H1 (cell line): ENCODE measurements around the gene EPHA6. TPM values are rescaled to one million over a fixed set of nuclear protein-coding genes. Genes with fewer than 3 reads are reported as not detected.

ENCODE experiments used
- CTCF ChIA-PET: fragments of 300-600 bp; sonication (Branson Sonifier 250); formaldehyde crosslinking; loops from one replicate; lab custom pipeline; 2021; ENCODE audit not compliant: partially characterized antibody; lab: Charles Lee
- POLR2A ChIA-PET: fragments of 300-600 bp; sonication (Branson Sonifier 250); formaldehyde crosslinking; loops from one replicate; lab custom pipeline; 2021; ENCODE audit warnings: inconsistent platforms; ENCODE audit not compliant: partially characterized antibody; lab: Charles Lee
- DNase-seq, 2 experiments: peaks; one replicate each; pipeline versions ENCODE4 v3.0.0 to v3.0.0-alpha.2; 2010 to 2022; ENCODE audit warnings: low spot score in 2 of 2, low read depth in 1 of 2, mixed read lengths in 1 of 2
- FAIRE-seq: peaks from 2 replicates; lab custom pipeline; 2011; peaks lifted over from hg19 to GRCh38; lab: Jason Lieb, UNC
- H2AFZ ChIP-seq: 2 replicates; pipeline ENCODE4 v1.8.1; 2012; ENCODE audit warnings: low read length, inconsistent platforms
- H2AK5ac ChIP-seq: 2 replicates; pipeline ENCODE4 v1.6.1; 2013; ENCODE audit warnings: low read depth, low read length
- H2BK120ac ChIP-seq: replicated peaks from 2 replicates; pipeline ENCODE3; 2013; ENCODE audit warnings: low read depth, low read length, inconsistent platforms
- H2BK12ac ChIP-seq: 2 replicates; pipeline ENCODE4 v1.6.1; 2013; ENCODE audit warnings: low read depth, low read length
- H2BK15ac ChIP-seq: 2 replicates; pipeline ENCODE4 v1.6.1; 2013; ENCODE audit warnings: low read length
- H2BK20ac ChIP-seq: 2 replicates; pipeline ENCODE4 v1.6.1; 2013; ENCODE audit warnings: low read length
- H2BK5ac ChIP-seq: 2 replicates; pipeline ENCODE4 v1.6.1; 2013; ENCODE audit warnings: low read depth, low read length
- H3K14ac ChIP-seq: 2 replicates; pipeline ENCODE4 v1.6.1; 2013; ENCODE audit warnings: inconsistent platforms; ENCODE audit not compliant: insufficient read length
- H3K18ac ChIP-seq: 2 replicates; pipeline ENCODE4 v1.6.1; 2013; ENCODE audit warnings: low read length; ENCODE audit errors: extremely low read depth
- H3K23ac ChIP-seq: 2 replicates; pipeline ENCODE4 v1.6.1; 2013; ENCODE audit warnings: inconsistent platforms; ENCODE audit not compliant: insufficient read length
- H3K23me2 ChIP-seq: 2 replicates; pipeline ENCODE4 v1.6.1; 2013; ENCODE audit warnings: low read depth, low read length
- H3K27ac ChIP-seq: 2 replicates; pipeline ENCODE4 v1.6.1; 2011; ENCODE audit warnings: low read depth, low read length, inconsistent platforms
- H3K27me3 ChIP-seq, 4 experiments: replicated peaks in 1 of 4; 1 replicate in 1 of 4; 2 replicates in 3 of 4; pipeline versions ENCODE4 v1.6.1 to v1.8.1; 2011 to 2013; ENCODE audit warnings: low read length in 3 of 4, mild to moderate bottlenecking in 3 of 4, inconsistent platforms in 2 of 4, mixed read lengths in 2 of 4, moderate library complexity in 1 of 4; ENCODE audit not compliant: control insufficient read depth in 3 of 4, insufficient read depth in 3 of 4; ENCODE audit errors: extremely low read depth in 1 of 4
- H3K36me3 ChIP-seq, 4 experiments: 2 replicates each; pipeline versions ENCODE4 v1.6.1 to v1.8.1; 2011 to 2013; ENCODE audit warnings: mild to moderate bottlenecking in 4 of 4, low read length in 3 of 4, moderate library complexity in 2 of 4, control low read depth in 1 of 4, inconsistent platforms in 1 of 4; ENCODE audit not compliant: insufficient read depth in 4 of 4, control insufficient read depth in 2 of 4
- H3K4ac ChIP-seq: replicated peaks from 2 replicates; pipeline ENCODE3; 2013; ENCODE audit warnings: low read length, low read depth, mixed read lengths, inconsistent platforms; ENCODE audit not compliant: insufficient read length
- H3K4me1 ChIP-seq, 4 experiments: replicated peaks in 1 of 4; 1 replicate in 1 of 4; 2 replicates in 3 of 4; pipeline versions ENCODE4 v1.6.1 to v1.8.1; 2011 to 2013; ENCODE audit warnings: low read length in 3 of 4, inconsistent platforms in 2 of 4, mixed read lengths in 1 of 4; ENCODE audit not compliant: insufficient read depth in 4 of 4, control insufficient read depth in 3 of 4
- H3K4me2 ChIP-seq, 2 experiments: 2 replicates each; pipeline versions ENCODE4 v1.6.1 to v1.8.1; 2011 to 2013; ENCODE audit warnings: low read depth in 2 of 2, low read length in 2 of 2, control low read depth in 1 of 2, inconsistent platforms in 1 of 2, mild to moderate bottlenecking in 1 of 2; ENCODE audit not compliant: insufficient read depth in 1 of 2
- H3K4me3 ChIP-seq, 4 experiments: fragments of 200-600, 300-600 bp in 1 of 4; sonication (generic), shearing (Covaris generic), sonication (Bioruptor Twin) in 1 of 4; 2 replicates each; pipeline versions ENCODE4 v1.5.1 to v1.8.1; 2011 to 2016; ENCODE audit warnings: low read length in 4 of 4, low read depth in 3 of 4, control low read depth in 2 of 4, inconsistent platforms in 2 of 4, mild to moderate bottlenecking in 2 of 4, mixed read lengths in 1 of 4, moderate library complexity in 1 of 4; ENCODE audit not compliant: insufficient read depth in 2 of 4; ENCODE audit errors: extremely low read depth in 1 of 4
- H3K56ac ChIP-seq: replicated peaks from 2 replicates; pipeline ENCODE3; 2013; ENCODE audit warnings: low read depth, mild to moderate bottlenecking, mixed read lengths, low read length, inconsistent platforms; ENCODE audit not compliant: insufficient read length
- H3K79me1 ChIP-seq: 2 replicates; pipeline ENCODE4 v1.6.1; 2013; ENCODE audit warnings: low read depth, low read length, control low read depth
- H3K79me2 ChIP-seq, 2 experiments: 2 replicates each; pipeline versions ENCODE4 v1.6.1 to v1.8.1; 2012 to 2013; ENCODE audit warnings: low read length in 2 of 2, mild to moderate bottlenecking in 2 of 2, inconsistent platforms in 1 of 2; ENCODE audit not compliant: insufficient read depth in 2 of 2, control insufficient read depth in 1 of 2
- H3K9ac ChIP-seq, 4 experiments: replicated peaks in 1 of 4; 1 replicate in 1 of 4; 2 replicates in 3 of 4; pipeline versions ENCODE4 v1.6.1 to v1.8.1; 2011 to 2013; ENCODE audit warnings: low read depth in 3 of 4, low read length in 3 of 4, control low read depth in 2 of 4, mild to moderate bottlenecking in 2 of 4, moderate library complexity in 2 of 4, inconsistent platforms in 1 of 4; ENCODE audit errors: extremely low read depth in 1 of 4
- H3K9me3 ChIP-seq, 2 experiments: 2 replicates each; pipeline versions ENCODE4 v1.6.1 to v1.8.1; 2012 to 2013; ENCODE audit warnings: mild to moderate bottlenecking in 2 of 2, moderate library complexity in 2 of 2, control low read depth in 1 of 2, inconsistent platforms in 1 of 2, low read depth in 1 of 2, low read length in 1 of 2, mixed read lengths in 1 of 2; ENCODE audit not compliant: insufficient read depth in 2 of 2
- H4K20me1 ChIP-seq, 2 experiments: replicated peaks in 1 of 2; 2 replicates each; pipeline versions ENCODE3 to v1.8.1; 2011 to 2013; ENCODE audit warnings: inconsistent platforms in 2 of 2, low read length in 2 of 2, mild to moderate bottlenecking in 1 of 2; ENCODE audit not compliant: insufficient read depth in 2 of 2, control insufficient read depth in 1 of 2
- H4K5ac ChIP-seq: 2 replicates; pipeline ENCODE4 v1.6.1; 2013; ENCODE audit warnings: low read length, low read depth, mixed read lengths, inconsistent platforms; ENCODE audit not compliant: insufficient read length
- H4K8ac ChIP-seq: 2 replicates; pipeline ENCODE4 v1.8.0; 2013; ENCODE audit warnings: mild to moderate bottlenecking, moderate library complexity, low read length, inconsistent platforms; ENCODE audit not compliant: insufficient read depth; ENCODE audit errors: extremely low read depth
- H4K91ac ChIP-seq: replicated peaks from 2 replicates; pipeline ENCODE3; 2013; ENCODE audit warnings: low read length, mixed read lengths, inconsistent platforms; ENCODE audit not compliant: insufficient read length
- CBX5 ChIP-seq: fragments of 300-800, 300-1000 bp; sonication (generic); IDR thresholded peaks from 2 replicates; pipeline ENCODE4 v1.7.1; 2016; ENCODE audit warnings: antibody characterized with exemption, low read length, low read depth
- E2F6 ChIP-seq: IDR thresholded peaks from 2 replicates; pipeline ENCODE4 v1.6.1; 2012; ENCODE audit warnings: inconsistent platforms
- SIN3A ChIP-seq, 2 experiments: IDR thresholded peaks in 1 of 2; conservative IDR thresholded peaks in 1 of 2; 2 replicates each; pipeline ENCODE4 v1.6.1; 2011 to 2012; ENCODE audit warnings: low read length in 2 of 2, improper control_type of control experiment in 1 of 2, low read depth in 1 of 2, mild to moderate bottlenecking in 1 of 2
- SP4 ChIP-seq: IDR thresholded peaks from 2 replicates; pipeline ENCODE4 v1.6.1; 2012; ENCODE audit warnings: low read length, inconsistent platforms
- TBP ChIP-seq: IDR thresholded peaks from 2 replicates; pipeline ENCODE4 v1.6.1; 2011; ENCODE audit warnings: low read depth, low read length, improper control_type of control experiment
- TEAD4 ChIP-seq: IDR thresholded peaks from 2 replicates; pipeline ENCODE4 v1.6.1; 2012; ENCODE audit warnings: low read depth, low read length, inconsistent platforms, mixed read lengths
- WGBS, 2 experiments: shearing (Covaris generic) in 1 of 2; methylation state at CpG; one replicate each; pipeline versions ENCODE4 v1.1.6 to v1.1.7; 2013 to 2015; ENCODE audit warnings: low lambda C conversion rate in 2 of 2, mixed read lengths in 2 of 2, inconsistent platforms in 1 of 2, low coverage in 1 of 2, missing lambda C conversion rate in 1 of 2; ENCODE audit not compliant: insufficient replicate concordance in 2 of 2, insufficient coverage in 1 of 2, insufficient read length in 1 of 2; ENCODE audit errors: extremely low coverage in 1 of 2, missing lambda C conversion rate in 1 of 2; 5-methylcytosine and 5-hydroxymethylcytosine counted together
- polyA plus RNA-seq, 7 experiments: library from polyadenylated mRNA; depleted of rRNA in 3 of 7; stranded (reverse) in 5 of 7; unstranded in 2 of 7; fragments of >200 nt in 5 of 7; fragments of 200-250 nt in 2 of 7; gene quantifications; 1 replicate in 5 of 7; 2 replicates in 1 of 7; 4 replicates in 1 of 7; pipeline versions ENCODE4 v1.2.1 to v1.2.3, GENCODE V29; 2011 to 2013; ENCODE audit warnings: missing spikeins in 2 of 7, mixed read lengths in 2 of 7
- total RNA-seq: library from RNA; stranded (reverse); fragmentation: NEBNext Ultra II Directional; extraction: Animal tissue kit (Norgen Biotek cat#: 25700); gene quantifications from 2 replicates; pipeline ENCODE4 v1.2.1, GENCODE V29; 2021

EPHA6 gene
- total and polyA plus RNA-seq, 2 of the 8 experiments (the other 6 are each of a cell fraction or from before 2014, with no cell fraction given), result 0.83 to 3.2 TPM

- no peak for TF ChIP-seq TEAD4
These were observed 296.9 kb downstream of the EPHA6 start (continued) for GRCh38 chr3:97111244-97111643.

- Histone ChIP-seq H4K91ac (no peak overlapping the region), H4K8ac (no peak overlapping the region), H2BK120ac (no peak overlapping the region), H3K79me2 (no peaks in the 10 kb centered on the region), H3K4me1 (peaks cover 2 to 7% (median 5%) of the 10 kb centered on the region in 4 experiments; a peak in 5 of 7 replicates), H3K27ac (no peak overlapping the region), H3K36me3 (no peaks in the 10 kb centered on the region), H2BK12ac (no peak overlapping the region), H2AK5ac (no peak overlapping the region), H4K5ac (no peak overlapping the region), H2BK15ac (no peak overlapping the region), H3K4ac (no peak overlapping the region), H2BK20ac (no peak overlapping the region), H3K27me3 (no peaks in the 10 kb centered on the region), H2AFZ (no peak overlapping the region), H3K4me3 (no peak overlapping the region), H3K18ac (no peak overlapping the region), H3K14ac (no peak overlapping the region), H3K4me2 (no peak overlapping the region), H3K23ac (no peak overlapping the region), H3K9me3 (no peaks in the 10 kb centered on the region), H4K20me1 (no peaks in the 10 kb centered on the region), H3K23me2 (no peaks in the 10 kb centered on the region), H2BK5ac (no peak overlapping the region), H3K79me1 (no peaks in the 10 kb centered on the region), H3K56ac (no peak overlapping the region), H3K9ac (no peak overlapping the region)
- WGBS, 2 experiments, result 89% methylated on average over 1 of the region's 1 CpG; no CpG with 5 or more reads in 1 of the 2 experiments
- FAIRE-seq (no peak), DNase-seq (no peak)
- ChIA-PET CTCF (no interaction called here), POLR2A (no interaction called here)
- TF ChIP-seq SP4, result no peak
- TF ChIP-seq CBX5, result no peak
- no peak for TF ChIP-seq SIN3A (conservative IDR thresholded peaks at IDR 0.05 in 1 of 2, IDR thresholded peaks at IDR 0.05 in 1 of 2; ENCODE audit: low read depth in 1 of 2, low read length in 2 of 2)
- no peak for TF ChIP-seq TBP
- TF ChIP-seq E2F6, result no peak
These were observed 307.0 kb downstream of the EPHA6 start for GRCh38 chr3:97121386-97121785.
